GM23338 (cell line): ENCODE data around the gene RASA3.

ENCODE experiments used
- ZNF331 ChIP-seq: fragments of 250-450 bp; sonication (Bioruptor Pico); IDR thresholded peaks from 2 replicates; pipeline ENCODE4 v1.5.0; 2020; ENCODE audit warnings: low read depth, mild to moderate bottlenecking, moderate library complexity
- TF ChIP-seq, protein P1 (sequence below), 2 experiments: fragments of 200-600 bp in 1 of 2; sonication (generic) in 1 of 2; conservative IDR thresholded peaks; 2 replicates each; pipeline versions ENCODE4 v1.5.1 to v1.6.1; 2016 to 2017; ENCODE audit warnings: antibody characterized with exemption in 2 of 2, low read depth in 2 of 2, mild to moderate bottlenecking in 2 of 2, moderate library complexity in 1 of 2

DNA sequence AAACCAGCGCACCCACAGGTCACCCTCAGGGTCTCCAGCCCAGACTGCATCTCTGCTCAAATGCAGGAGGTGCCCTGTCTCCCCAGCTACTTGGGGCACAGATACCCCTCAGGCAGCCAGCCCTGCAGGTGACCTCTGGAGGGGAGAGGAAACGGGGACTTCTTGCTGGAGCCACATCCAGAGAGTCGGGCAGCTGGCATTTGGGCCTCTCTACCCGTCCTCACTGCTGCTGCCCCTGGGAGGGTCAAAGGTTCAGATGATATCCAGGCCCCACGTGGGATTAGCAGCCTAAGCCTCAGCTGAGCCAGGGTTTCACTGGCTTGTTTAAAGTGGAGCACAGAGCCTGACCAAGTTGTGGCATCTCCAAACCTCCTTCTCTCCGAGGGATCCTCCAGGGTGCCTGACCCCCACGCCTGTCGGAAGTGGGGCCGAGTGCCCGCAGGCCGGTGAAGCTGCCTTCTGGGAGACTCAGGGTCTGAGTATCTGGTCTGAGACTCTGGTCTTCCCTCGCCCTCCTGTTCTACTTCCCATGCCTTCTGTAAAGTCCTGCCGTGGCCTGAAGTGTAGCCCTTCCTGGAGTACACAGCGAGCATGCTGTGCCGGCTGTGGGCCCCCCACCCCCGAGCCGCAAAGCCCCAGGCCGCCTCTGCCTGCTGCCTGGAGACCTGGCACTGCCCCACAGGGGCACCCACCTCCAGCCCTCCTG lies 2.1 kb downstream of the RASA3 start:
- TF ChIP-seq, protein P1, sequence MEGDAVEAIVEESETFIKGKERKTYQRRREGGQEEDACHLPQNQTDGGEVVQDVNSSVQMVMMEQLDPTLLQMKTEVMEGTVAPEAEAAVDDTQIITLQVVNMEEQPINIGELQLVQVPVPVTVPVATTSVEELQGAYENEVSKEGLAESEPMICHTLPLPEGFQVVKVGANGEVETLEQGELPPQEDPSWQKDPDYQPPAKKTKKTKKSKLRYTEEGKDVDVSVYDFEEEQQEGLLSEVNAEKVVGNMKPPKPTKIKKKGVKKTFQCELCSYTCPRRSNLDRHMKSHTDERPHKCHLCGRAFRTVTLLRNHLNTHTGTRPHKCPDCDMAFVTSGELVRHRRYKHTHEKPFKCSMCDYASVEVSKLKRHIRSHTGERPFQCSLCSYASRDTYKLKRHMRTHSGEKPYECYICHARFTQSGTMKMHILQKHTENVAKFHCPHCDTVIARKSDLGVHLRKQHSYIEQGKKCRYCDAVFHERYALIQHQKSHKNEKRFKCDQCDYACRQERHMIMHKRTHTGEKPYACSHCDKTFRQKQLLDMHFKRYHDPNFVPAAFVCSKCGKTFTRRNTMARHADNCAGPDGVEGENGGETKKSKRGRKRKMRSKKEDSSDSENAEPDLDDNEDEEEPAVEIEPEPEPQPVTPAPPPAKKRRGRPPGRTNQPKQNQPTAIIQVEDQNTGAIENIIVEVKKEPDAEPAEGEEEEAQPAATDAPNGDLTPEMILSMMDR (conservative IDR thresholded peaks at IDR 0.05; ENCODE audit: low read depth in 2 of 2) = no peak
- TF ChIP-seq ZNF331 (CRISPR knock-in tag) = no peak
